H9 (cell line): ENCODE measurements around the gene RASGRP4. TPM values are rescaled to one million over a fixed set of nuclear protein-coding genes. Genes with fewer than 3 reads are reported as not detected.
A peak's percentile ranks its signal among the peaks of the same experiment; 100 is the strongest.

Experiments
- DNase-seq: peaks from one replicate; pipeline ENCODE4 v3.0.0-alpha.2; 2017
- H2AFZ ChIP-seq: one replicate; pipeline ENCODE4 v1.6.1; 2013; ENCODE audit warnings: mild to moderate bottlenecking, low read length, control low read depth, moderate library complexity
- H2AK5ac ChIP-seq: 2 replicates; pipeline ENCODE4 v1.6.1; 2013; ENCODE audit warnings: low read length, control low read depth, mixed read lengths; ENCODE audit not compliant: insufficient read length
- H2BK120ac ChIP-seq: one replicate; pipeline ENCODE4 v1.6.1; 2013; ENCODE audit warnings: low read depth, mild to moderate bottlenecking, low read length, control low read depth, inconsistent platforms; ENCODE audit not compliant: poor library complexity, severe bottlenecking
- H2BK12ac ChIP-seq: 2 replicates; pipeline ENCODE4 v1.6.1; 2013; ENCODE audit warnings: low read length, control low read depth, mixed read lengths, low read depth; ENCODE audit not compliant: insufficient read length
- H2BK15ac ChIP-seq: 2 replicates; pipeline ENCODE4 v1.6.1; 2013; ENCODE audit warnings: low read depth, low read length, control low read depth
- H2BK20ac ChIP-seq: one replicate; pipeline ENCODE4 v1.6.1; 2013; ENCODE audit warnings: low read depth, mild to moderate bottlenecking, low read length, control low read depth, inconsistent platforms; ENCODE audit not compliant: poor library complexity, severe bottlenecking
- H2BK5ac ChIP-seq: 2 replicates; pipeline ENCODE4 v1.6.1; 2013; ENCODE audit warnings: low read length, control low read depth, mixed read lengths; ENCODE audit not compliant: insufficient read length
- H3K14ac ChIP-seq: 2 replicates; pipeline ENCODE4 v1.6.1; 2013; ENCODE audit warnings: low read length, control low read depth; ENCODE audit not compliant: insufficient read depth
- H3K18ac ChIP-seq: 2 replicates; pipeline ENCODE4 v1.6.1; 2013; ENCODE audit warnings: low read depth, mild to moderate bottlenecking, mixed read lengths, low read length, control low read depth; ENCODE audit not compliant: insufficient read length
- H3K23ac ChIP-seq: 2 replicates; pipeline ENCODE4 v1.6.1; 2013; ENCODE audit warnings: low read length, control low read depth, mixed read lengths, low read depth; ENCODE audit not compliant: insufficient read length
- H3K23me2 ChIP-seq: 2 replicates; pipeline ENCODE4 v1.6.1; 2013; ENCODE audit warnings: low read depth, mild to moderate bottlenecking, mixed read lengths, low read length, control low read depth; ENCODE audit not compliant: insufficient read length, poor library complexity, severe bottlenecking
- H3K27ac ChIP-seq: 2 replicates; pipeline ENCODE4 v1.5.1; 2013; ENCODE audit warnings: low read length, control low read depth, mixed read lengths, low read depth; ENCODE audit not compliant: insufficient read length
- H3K27me3 ChIP-seq: 2 replicates; pipeline ENCODE4 v1.6.1; 2013; ENCODE audit warnings: low read length, control low read depth, inconsistent platforms; ENCODE audit not compliant: insufficient read depth
- H3K4ac ChIP-seq: 2 replicates; pipeline ENCODE4 v1.6.1; 2013; ENCODE audit warnings: low read depth, mild to moderate bottlenecking, control low read depth, inconsistent platforms, low read length, moderate library complexity
- H3K4me1 ChIP-seq: 2 replicates; pipeline ENCODE4 v1.6.1; 2013; ENCODE audit warnings: low read length, control low read depth, inconsistent platforms; ENCODE audit not compliant: insufficient read depth
- H3K4me2 ChIP-seq: 2 replicates; pipeline ENCODE4 v1.6.1; 2013; ENCODE audit warnings: low read length, control low read depth, mixed read lengths; ENCODE audit not compliant: insufficient read length, insufficient read depth
- H3K56ac ChIP-seq: 2 replicates; pipeline ENCODE4 v1.6.1; 2013; ENCODE audit warnings: low read depth, mild to moderate bottlenecking, mixed read lengths, low read length, control low read depth; ENCODE audit not compliant: insufficient read length
- H3K79me1 ChIP-seq: 2 replicates; pipeline ENCODE4 v1.6.1; 2013; ENCODE audit warnings: low read depth, mild to moderate bottlenecking, moderate library complexity, low read length, control low read depth, inconsistent platforms; ENCODE audit not compliant: insufficient read depth, poor library complexity, severe bottlenecking
- H3K79me2 ChIP-seq: 2 replicates; pipeline ENCODE4 v1.6.1; 2013; ENCODE audit warnings: low read length, control low read depth, inconsistent platforms; ENCODE audit not compliant: insufficient read depth
- H3K9ac ChIP-seq: 2 replicates; pipeline ENCODE4 v1.6.1; 2013; ENCODE audit warnings: low read length, control low read depth, mixed read lengths; ENCODE audit not compliant: insufficient read length; ENCODE audit errors: extremely low read depth
- H3K9me3 ChIP-seq: one replicate; pipeline ENCODE4 v1.6.1; 2013; ENCODE audit warnings: low read depth, low read length, inconsistent platforms; ENCODE audit not compliant: control insufficient read depth
- H3T11ph ChIP-seq: one replicate; pipeline ENCODE4 v1.6.1; 2013; ENCODE audit warnings: mild to moderate bottlenecking, low read length, control low read depth, inconsistent platforms
- H4K20me1 ChIP-seq: one replicate; pipeline ENCODE4 v1.6.1; 2013; ENCODE audit not compliant: control insufficient read depth, insufficient read length, insufficient read depth
- H4K5ac ChIP-seq: 2 replicates; pipeline ENCODE4 v1.6.1; 2013; ENCODE audit warnings: low read depth, mild to moderate bottlenecking, mixed read lengths, low read length, control low read depth; ENCODE audit not compliant: insufficient read length
- H4K8ac ChIP-seq: replicated peaks from 2 replicates; pipeline ENCODE4 v1.6.1; 2013; ENCODE audit warnings: low read length, control low read depth, mixed read lengths, low read depth; ENCODE audit not compliant: insufficient read length
- H4K91ac ChIP-seq: 2 replicates; pipeline ENCODE4 v1.6.1; 2013; ENCODE audit warnings: low read depth, mild to moderate bottlenecking, moderate library complexity, mixed read lengths, low read length, control low read depth; ENCODE audit not compliant: insufficient read length
- H3K27ac Mint-ChIP-seq, 3 experiments: 2 replicates in 2 of 3; 3 replicates in 1 of 3; pipeline ENCODE4 v1.8.0; 2020 to 2021; ENCODE audit warnings: mixed read lengths in 3 of 3, mild to moderate bottlenecking in 1 of 3, moderate library complexity in 1 of 3
- H3K27me3 Mint-ChIP-seq: 2 replicates; pipeline ENCODE4 v1.8.0; 2021; ENCODE audit warnings: low read depth, mild to moderate bottlenecking, moderate library complexity, mixed read lengths
- H3K36me3 Mint-ChIP-seq, 3 experiments: 2 replicates in 2 of 3; 3 replicates in 1 of 3; pipeline ENCODE4 v1.8.0; 2020 to 2021; ENCODE audit warnings: low read depth in 3 of 3, mixed read lengths in 3 of 3; ENCODE audit not compliant: insufficient read depth in 1 of 3
- H3K4me1 Mint-ChIP-seq, 2 experiments: 2 replicates each; pipeline ENCODE4 v1.8.0; 2020; ENCODE audit warnings: mixed read lengths in 2 of 2
- H3K4me3 Mint-ChIP-seq, 2 experiments: 2 replicates in 1 of 2; 3 replicates in 1 of 2; pipeline ENCODE4 v1.8.0; 2020 to 2021; ENCODE audit warnings: mild to moderate bottlenecking in 2 of 2, mixed read lengths in 2 of 2, moderate library complexity in 1 of 2
- H3K9me3 Mint-ChIP-seq, 2 experiments: 2 replicates in 1 of 2; 3 replicates in 1 of 2; pipeline ENCODE4 v1.8.0; 2020; ENCODE audit warnings: mild to moderate bottlenecking in 2 of 2, mixed read lengths in 2 of 2, moderate library complexity in 1 of 2
- CTCF ChIP-seq: fragments of 200-600 bp; sonication (generic); conservative IDR thresholded peaks from 3 replicates; pipeline ENCODE4 v1.8.0; 2021; ENCODE audit warnings: antibody characterized with exemption, mild to moderate bottlenecking
- WGBS: extraction: QIAGEN DNeasy Blood & Tissue Kit; methylation state at CpG from one replicate; pipeline ENCODE4 v1.1.7; 2013; ENCODE audit warnings: missing lambda C conversion rate, low lambda C conversion rate, mixed read lengths; ENCODE audit not compliant: insufficient read length; ENCODE audit errors: extremely low coverage; 5-methylcytosine and 5-hydroxymethylcytosine counted together
- total RNA-seq: library from RNA; stranded (reverse); gene quantifications from 2 replicates; pipeline ENCODE4 v1.2.1, GENCODE V29; 2021

The RASGRP4 gene
- total RNA-seq, 1 experiment from 2014 or later: 0.28 TPM

- Histone ChIP-seq H2BK20ac (no peak overlapping the region), H2BK12ac (no peak overlapping the region), H3K23ac (no peak overlapping the region), H3K4me2 (no peak overlapping the region), H2BK15ac (no peak overlapping the region), H3T11ph (no peak overlapping the region), H3K9me3 (no peaks in the 10 kb centered on the region), H3K79me1 (no peaks in the 10 kb centered on the region), H2AFZ (no peak overlapping the region), H3K18ac (no peak overlapping the region), H4K91ac (no peak overlapping the region), H2BK120ac (no peak overlapping the region), H2AK5ac (no peak overlapping the region), H4K8ac (no peak overlapping the region), H3K56ac (no peak overlapping the region), H3K9ac (no peak overlapping the region), H4K5ac (no peak overlapping the region), H3K4me1 (no peaks in the 10 kb centered on the region), H3K14ac (no peak overlapping the region), H3K4ac (no peak overlapping the region), H4K20me1 (no peaks in the 10 kb centered on the region), H3K79me2 (no peaks in the 10 kb centered on the region), H3K27me3 (peaks cover 3% of the 10 kb centered on the region; the same call in 1 of the 2 replicates), H3K23me2 (peaks cover 5% of the 10 kb centered on the region), H2BK5ac (no peak overlapping the region), H3K27ac (no peak overlapping the region)
- peak overlapping the region in 1 of 2 experiments; percentile 27; a peak in 1 of 5 replicates for H3K4me3 Mint-ChIP-seq
- no CpG with 5 or more reads among the region's 5 CpGs for WGBS
- peaks cover 64% of the 10 kb centered on the region for H3K27me3 Mint-ChIP-seq
- H3K27ac Mint-ChIP-seq: no peak overlapping the region
- peaks cover 7 to 13% (median 13%) of the 10 kb centered on the region in 3 experiments for H3K36me3 Mint-ChIP-seq
- H3K9me3 Mint-ChIP-seq: no peaks in the 10 kb centered on the region
- no peak for DNase-seq
- no peak for TF ChIP-seq CTCF
- peaks cover 2 to 6% of the 10 kb centered on the region in 2 experiments; a peak in 2 of 4 replicates for H3K4me1 Mint-ChIP-seq
Measured at GRCh38 chr19:38400361-38400760, 25.7 kb downstream of the RASGRP4 start.
